Thyroid gland (tissue), 4 donors: ENCODE data around the gene GMCL2. TPM values are rescaled to one million over a fixed set of nuclear protein-coding genes. Genes with fewer than 3 reads are reported as not detected.

ENCODE experiments used
- DNase-seq, 2 donors: peaks; one replicate each; pipeline ENCODE4 v3.0.0-alpha.2; 2019
- H3K27ac ChIP-seq, 3 donors: fragments of 200-600 bp; sonication (generic); 1 replicate in 2 of 3; 2 replicates in 1 of 3; pipeline ENCODE4 v1.5.1; 2016 to 2019; ENCODE audit warnings: mild to moderate bottlenecking in 1 of 3, moderate library complexity in 1 of 3
- H3K27me3 ChIP-seq: fragments of 200-600 bp; sonication (generic); one replicate; pipeline ENCODE4 v1.5.1; 2019
- H3K36me3 ChIP-seq, 2 donors: fragments of 200-600 bp; sonication (generic); one replicate each; pipeline ENCODE4 v1.5.1; 2016 to 2019
- H3K4me1 ChIP-seq, 2 donors: fragments of 200-600 bp; sonication (generic); one replicate each; pipeline ENCODE4 v1.5.1; 2017 to 2019
- H3K4me3 ChIP-seq, 3 donors: fragments of 200-600 bp; sonication (generic); replicated peaks in 1 of 3; 1 replicate in 2 of 3; 2 replicates in 1 of 3; pipeline ENCODE4 v1.5.1; 2016; ENCODE audit warnings: mild to moderate bottlenecking in 1 of 3
- H3K9me3 ChIP-seq: fragments of 200-600 bp; sonication (generic); one replicate; pipeline ENCODE4 v1.5.1; 2017
- CTCF ChIP-seq, 6 experiments: fragments of 200-600 bp in 3 of 6; fragments of 450-650 bp in 3 of 6; sonication (generic) in 3 of 6; IDR thresholded peaks; one replicate each; pipeline ENCODE4 v1.5.1; 2016 to 2019; ENCODE audit warnings: antibody characterized with exemption in 6 of 6, mild to moderate bottlenecking in 2 of 6, inconsistent platforms in 1 of 6, moderate library complexity in 1 of 6
- POLR2A ChIP-seq, 2 donors: fragments of 450-650 bp; IDR thresholded peaks; one replicate each; pipeline ENCODE4 v1.6.1; 2017; ENCODE audit warnings: antibody characterized with exemption in 2 of 2, mild to moderate bottlenecking in 2 of 2, moderate library complexity in 1 of 2
- WGBS, 2 donors: methylation state at CpG; one replicate each; pipeline ENCODE4 v1.1.5; 2017; 5-methylcytosine and 5-hydroxymethylcytosine counted together
- intact Hi-C: fragments of 100-400 bp; cut with DNase I; formaldehyde crosslinking; loops from one replicate; pipeline ENCODE4 v1.15.1; 2023
- total RNA-seq, 4 donors: library from RNA; depleted of rRNA; stranded (reverse); fragments of >200 nt; gene quantifications; one replicate each; pipeline ENCODE4 v1.2.3, GENCODE V29; 2016

The GMCL2 gene
- total RNA-seq, 4 donors from 2014 or later, result not detected

GRCh38 chr5:178207183-178207916, 20.2 kb upstream of the GMCL2 start:
- Histone ChIP-seq H3K4me3 (no peak overlapping the region), H3K27me3 (no peaks in the 10 kb centered on the region), H3K36me3 (peaks cover 49 to 53% of the 10 kb centered on the region in 2 donors), H3K4me1 (peaks cover 21 to 26% of the 10 kb centered on the region in 2 donors), H3K9me3 (no peaks in the 10 kb centered on the region), H3K27ac (peak overlapping the region in 1 of 3 donors; percentile 22)
- intact Hi-C loops, result no loop called here
- DNase-seq, result peak; percentile 73 to 78
- TF ChIP-seq POLR2A (IDR thresholded peaks at IDR 0.05) (no peak), CTCF (IDR thresholded peaks at IDR 0.05) (no peak)
- WGBS, 2 donors, result 74% methylated on average over 5 of the region's 5 CpGs

- peak overlapping the region in 1 of 3 donors; percentile 99 for H3K4me3 ChIP-seq
- H3K4me1 ChIP-seq, result peaks cover 21 to 26% of the 10 kb centered on the region in 2 donors
- H3K36me3 ChIP-seq, result peaks cover 40 to 43% of the 10 kb centered on the region in 2 donors
- TF ChIP-seq CTCF (IDR thresholded peaks at IDR 0.05) (no peak), POLR2A (IDR thresholded peaks at IDR 0.05) (no peak)
- no peak for DNase-seq
- 55 to 59% methylated on average over 12 of the region's 12 CpGs for WGBS, 2 donors
- no peaks in the 10 kb centered on the region for H3K27me3 ChIP-seq
- no peak overlapping the region for H3K27ac ChIP-seq
- intact Hi-C loops, result no loop called here
- no peaks in the 10 kb centered on the region for H3K9me3 ChIP-seq
Observed at GRCh38 chr5:178206166-178207101, 19.3 kb upstream of the GMCL2 start.

DNA sequence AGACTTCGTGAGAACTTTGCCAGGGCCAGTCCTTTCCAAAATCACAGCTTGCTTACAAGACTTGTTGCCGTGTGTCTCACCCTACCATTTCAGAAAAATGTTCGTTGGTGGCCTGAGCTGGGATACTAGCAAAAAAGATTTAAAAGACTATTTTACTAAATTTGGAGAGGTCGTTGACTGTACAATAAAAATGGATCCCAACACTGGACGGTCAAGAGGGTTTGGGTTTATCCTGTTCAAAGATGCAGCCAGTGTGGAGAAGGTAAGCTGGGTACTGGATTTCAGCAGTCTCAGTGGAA, 18.5 kb upstream of the GMCL2 start:
- Histone ChIP-seq H3K9me3 (no peaks in the 10 kb centered on the region), H3K27ac (peak overlapping the region in 2 of 3 donors; percentile 63 to 86), H3K27me3 (no peaks in the 10 kb centered on the region), H3K4me3 (peak overlapping the region; percentile 78 to 99 (median 94)), H3K36me3 (peaks cover 33 to 36% of the 10 kb centered on the region in 2 donors), H3K4me1 (peaks cover 21 to 26% of the 10 kb centered on the region in 2 donors)
- 6 to 8% methylated on average over 5 of the region's 5 CpGs for WGBS, 2 donors
- no peak for TF ChIP-seq POLR2A (IDR thresholded peaks at IDR 0.05)
- TF ChIP-seq CTCF (IDR thresholded peaks at IDR 0.05), result no peak
- intact Hi-C loops, result no loop called here
- DNase-seq, result no peak

DNA sequence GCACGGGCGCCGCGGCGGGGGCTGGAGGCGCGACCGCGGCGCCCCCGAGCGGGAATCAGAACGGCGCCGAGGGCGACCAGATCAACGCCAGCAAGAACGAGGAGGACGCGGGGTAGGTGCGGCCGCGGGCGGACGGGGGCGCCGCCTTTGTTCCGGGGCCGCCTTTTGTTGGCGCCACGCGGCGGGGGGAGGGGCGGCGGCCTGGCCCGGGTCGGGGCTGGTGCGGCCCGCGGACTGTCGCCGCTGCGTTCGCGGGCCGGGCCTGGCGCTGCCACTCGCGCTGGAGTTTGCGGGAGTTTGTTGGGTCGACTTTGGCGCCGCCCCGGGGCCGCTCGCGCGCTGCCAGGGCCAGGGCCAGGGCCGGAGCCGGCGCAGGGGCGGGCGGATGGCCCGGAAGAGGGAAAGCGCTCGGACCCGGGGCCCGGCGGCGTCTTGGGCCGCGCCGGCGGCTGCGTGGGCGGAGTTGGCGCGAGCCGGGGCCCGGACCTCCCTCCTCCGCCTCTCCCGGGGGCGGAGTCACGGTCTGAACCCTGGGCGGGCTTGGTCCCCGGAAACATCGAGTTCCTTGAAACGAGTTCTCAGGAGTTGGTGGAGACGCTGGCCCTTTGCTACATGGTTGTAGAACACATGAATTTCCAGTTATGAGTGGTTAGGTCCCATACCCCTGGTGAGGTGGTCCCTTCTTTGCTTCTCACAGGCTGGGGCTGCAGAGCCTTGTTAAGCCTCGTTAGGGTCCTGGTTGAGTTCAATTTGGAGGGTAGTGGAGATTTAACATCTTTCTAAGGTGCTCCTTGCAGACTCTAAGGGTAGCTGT, 18.0 kb upstream of the GMCL2 start:
- H3K27me3 ChIP-seq, result no peaks in the 10 kb centered on the region
- H3K4me1 ChIP-seq, result peaks cover 21 to 26% of the 10 kb centered on the region in 2 donors
- intact Hi-C loops, result no loop called here
- DNase-seq, result peak; percentile 83 to 87
- peaks cover 27 to 31% of the 10 kb centered on the region in 2 donors for H3K36me3 ChIP-seq
- TF ChIP-seq POLR2A (IDR thresholded peaks at IDR 0.05) (peak in 1 of 2 donors; percentile 64), CTCF (IDR thresholded peaks at IDR 0.05) (no peak)
- H3K4me3 ChIP-seq, result peak overlapping the region; percentile 78 to 99 (median 94)
- peak overlapping the region; percentile 50 to 86 (median 63) for H3K27ac ChIP-seq
- H3K9me3 ChIP-seq, result no peaks in the 10 kb centered on the region
- 0 to 1% methylated on average over 1 to 16 of the region's 90 CpGs for WGBS, 2 donors
